ENCODE data around the gene MDM1.

Gene MDM1

DNA sequence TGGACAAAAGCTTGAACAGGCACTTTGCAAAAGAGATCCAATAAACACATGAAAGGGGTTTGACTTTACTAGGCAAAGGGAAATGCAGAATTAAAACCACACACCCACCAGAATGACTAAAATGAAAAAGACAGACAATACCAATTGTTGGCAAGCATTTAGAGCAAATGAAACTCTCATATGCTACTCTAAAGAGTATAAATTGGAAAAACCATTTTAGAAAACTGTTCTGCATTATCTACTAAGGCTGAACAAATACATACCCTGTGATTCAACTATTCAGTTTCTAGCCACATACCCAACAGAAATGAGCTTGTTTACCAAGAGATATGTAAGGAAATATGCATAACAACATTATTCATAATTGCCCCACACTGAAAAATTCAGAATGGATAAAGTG is 70.3 kb downstream of the MDM1 start:
- no peak for TF ChIP-seq CTCF (conservative IDR thresholded peaks at IDR 0.05)
- no peak overlapping the region for H3K27ac ChIP-seq

GRCh38 chr12:68260153-68260552 is 72.0 kb downstream of the MDM1 start:
- no peak for TF ChIP-seq CTCF (conservative IDR thresholded peaks at IDR 0.05)
- no peak overlapping the region for H3K27ac ChIP-seq

- no peak overlapping the region for H3K27ac ChIP-seq
- TF ChIP-seq CTCF (conservative IDR thresholded peaks at IDR 0.05) = no peak
Measured at GRCh38 chr12:68259318-68259940, 72.7 kb downstream of the MDM1 start.

- no peak within 1 kb of the TSS for H3K27ac ChIP-seq
- TF ChIP-seq CTCF (conservative IDR thresholded peaks at IDR 0.05) = no peak
Measured at GRCh38 chr12:68253504-68253903, 78.7 kb downstream of the MDM1 start, which contains the start of gene IL22. TSS of gene IL22 (minus strand) at chr12:68253604. CDS start at chr12:68253448, 156 bp downstream.

DNA sequence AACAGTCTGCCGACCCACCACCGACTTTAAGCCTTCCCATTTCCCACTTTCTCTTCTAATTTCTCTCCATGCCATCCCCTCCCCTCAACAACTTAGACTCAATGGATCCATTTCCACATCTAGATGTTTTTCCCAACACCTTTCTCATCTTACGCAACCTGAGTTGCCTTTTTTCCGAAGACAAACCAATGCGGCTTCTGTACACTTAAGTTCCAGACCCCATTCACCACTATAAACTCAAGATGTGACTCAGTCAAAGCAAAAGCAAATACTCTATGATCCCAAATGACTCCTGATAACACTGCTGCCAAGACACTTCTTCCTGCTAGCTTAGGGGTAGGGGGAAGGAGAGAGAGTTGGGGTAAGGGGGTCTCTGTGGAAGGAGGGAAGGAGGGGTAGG is 80.1 kb downstream of the MDM1 start:
- no peak for TF ChIP-seq CTCF (conservative IDR thresholded peaks at IDR 0.05)
- H3K27ac ChIP-seq = no peak overlapping the region

DNA sequence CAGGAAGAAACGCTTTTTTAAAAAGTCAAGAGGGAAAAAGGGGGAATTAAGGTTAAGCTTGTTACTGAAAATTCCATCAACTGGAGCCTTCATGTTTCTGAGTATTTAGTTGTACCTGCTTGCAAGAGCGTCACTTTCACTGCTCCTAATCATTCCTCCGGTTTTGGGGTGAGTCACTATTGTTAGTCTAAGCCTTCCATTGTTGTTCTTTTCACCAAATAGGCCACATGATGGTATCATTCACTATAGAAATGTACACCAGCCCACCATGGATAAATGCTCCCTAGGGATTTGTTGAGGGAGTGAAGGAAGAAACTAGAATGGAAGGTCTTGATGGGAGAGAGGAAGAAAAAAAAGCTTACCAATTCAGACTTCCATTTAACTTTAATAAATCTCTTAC is 81.7 kb downstream of the MDM1 start:
- no peak for TF ChIP-seq CTCF (conservative IDR thresholded peaks at IDR 0.05)
- H3K27ac ChIP-seq = no peak overlapping the region

DNA sequence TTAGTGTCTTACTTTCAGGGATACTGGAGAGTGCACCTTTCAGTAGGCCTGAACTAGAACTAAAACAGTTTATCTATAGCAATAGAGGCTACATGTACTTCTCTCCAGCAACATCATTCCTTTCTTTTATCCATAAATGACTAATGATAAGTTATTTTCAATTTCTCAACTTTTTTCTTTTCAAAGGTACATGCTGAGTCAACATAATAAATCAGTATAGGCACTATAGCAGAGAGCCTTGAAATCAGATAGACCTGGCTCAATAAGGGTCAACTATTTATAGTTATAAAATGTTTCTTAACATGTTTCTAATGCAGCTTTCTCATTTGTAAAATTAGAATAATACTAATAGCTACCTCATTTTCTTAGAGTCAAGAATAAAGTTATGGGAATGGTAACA is 84.4 kb downstream of the MDM1 start:
- no peak overlapping the region for H3K27ac ChIP-seq
- TF ChIP-seq CTCF (conservative IDR thresholded peaks at IDR 0.05) = no peak
